ENCODE measurements around the gene BOD1L1.
"Not testable (repeated sequence)": the region's sequence is repeated elsewhere in the genome, so short reads cannot be mapped to it uniquely, and the experiment has no call there.

The BOD1L1 gene

GRCh38 chr4:13618212-13618806 lies 9.2 kb downstream of the BOD1L1 start:
- no peak for DNase-seq

DNA sequence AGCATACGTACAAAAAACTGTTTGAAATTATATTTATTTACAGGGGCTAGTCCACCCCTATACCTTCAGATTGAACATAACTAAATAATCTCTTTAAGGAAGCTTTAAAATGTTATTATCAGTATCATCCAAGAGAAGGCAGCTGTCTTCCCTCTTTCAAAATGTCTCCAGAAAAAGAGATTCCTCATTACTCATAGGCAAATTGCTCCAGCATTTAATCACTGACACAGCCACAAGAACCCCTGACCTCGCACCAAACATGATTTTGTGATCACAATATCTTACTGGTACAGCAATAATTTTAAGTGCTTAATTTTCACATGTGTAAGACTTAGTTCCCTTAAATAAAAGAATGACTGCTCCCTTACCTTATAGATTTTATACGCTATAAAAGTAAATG lies 9.7 kb downstream of the BOD1L1 start:
- no peak for DNase-seq

DNA sequence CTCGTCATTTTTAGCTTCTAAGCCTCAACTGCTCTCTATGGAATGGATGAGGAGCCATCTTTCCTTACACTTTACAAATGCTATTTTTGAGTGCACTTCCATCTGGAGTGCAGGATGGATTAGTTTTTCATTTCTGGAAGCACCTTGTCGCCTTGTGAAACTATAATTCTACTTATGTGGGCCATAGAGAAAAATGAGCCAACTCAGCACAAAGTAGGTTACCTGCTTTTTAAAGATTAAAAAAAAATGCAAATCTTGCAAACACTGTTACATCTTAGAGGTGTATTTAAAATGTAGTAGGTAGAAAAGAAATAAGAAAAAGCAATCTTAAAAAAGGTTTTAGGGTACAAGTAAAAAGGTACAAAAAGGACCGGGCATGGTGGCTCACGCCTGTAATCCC lies 10.9 kb downstream of the BOD1L1 start:
- DNase-seq, result no peak

DNA sequence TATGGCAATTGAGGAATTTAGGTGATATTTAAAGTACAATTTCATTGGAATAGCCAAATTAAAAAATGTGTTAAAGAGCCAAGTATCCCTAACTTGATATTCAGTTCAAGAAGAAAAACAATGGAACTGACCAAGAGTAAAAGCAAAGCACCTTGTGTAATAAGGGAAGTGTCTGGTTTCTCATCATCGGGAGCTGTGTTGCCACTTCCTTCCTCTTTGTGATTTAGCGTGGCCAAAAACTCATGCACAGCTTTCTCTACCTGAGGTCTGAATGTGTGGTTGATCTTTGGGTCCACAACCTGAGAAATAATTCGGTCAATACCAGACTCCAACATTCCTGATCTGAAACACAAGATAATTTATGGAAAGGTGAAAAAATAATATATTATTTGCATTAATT lies 12.4 kb downstream of the BOD1L1 start:
- no peak for DNase-seq

DNA sequence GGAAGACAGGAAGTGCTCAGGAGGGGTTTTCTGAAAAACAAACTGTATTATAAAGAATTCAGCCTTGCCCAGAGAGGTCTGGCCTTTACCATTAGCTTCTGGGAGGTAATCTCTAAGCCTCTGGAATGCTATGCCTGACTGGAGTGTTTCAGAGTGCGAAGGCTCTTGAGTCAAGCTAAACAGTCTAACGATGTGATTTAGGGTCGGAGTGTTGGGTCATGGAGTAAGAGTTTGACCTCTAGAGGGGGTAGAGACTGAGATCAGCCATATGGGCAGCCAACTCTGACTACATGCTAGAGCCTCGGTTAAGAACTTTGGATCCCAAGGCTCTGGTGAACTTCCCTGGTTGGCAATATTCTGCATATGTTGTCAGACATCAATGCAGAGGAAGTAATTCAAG lies 15.0 kb downstream of the BOD1L1 start:
- DNase-seq, result no peak

GRCh38 chr4:13611283-13611842 lies 16.2 kb downstream of the BOD1L1 start:
- no peak for DNase-seq

GRCh38 chr4:13605330-13605729 lies 22.2 kb downstream of the BOD1L1 start:
- no peak for DNase-seq

GRCh38 chr4:13601848-13602247 lies 25.7 kb downstream of the BOD1L1 start:
- DNase-seq, result no peak

GRCh38 chr4:13601048-13601447 lies 26.5 kb downstream of the BOD1L1 start:
- no peak for DNase-seq

DNA sequence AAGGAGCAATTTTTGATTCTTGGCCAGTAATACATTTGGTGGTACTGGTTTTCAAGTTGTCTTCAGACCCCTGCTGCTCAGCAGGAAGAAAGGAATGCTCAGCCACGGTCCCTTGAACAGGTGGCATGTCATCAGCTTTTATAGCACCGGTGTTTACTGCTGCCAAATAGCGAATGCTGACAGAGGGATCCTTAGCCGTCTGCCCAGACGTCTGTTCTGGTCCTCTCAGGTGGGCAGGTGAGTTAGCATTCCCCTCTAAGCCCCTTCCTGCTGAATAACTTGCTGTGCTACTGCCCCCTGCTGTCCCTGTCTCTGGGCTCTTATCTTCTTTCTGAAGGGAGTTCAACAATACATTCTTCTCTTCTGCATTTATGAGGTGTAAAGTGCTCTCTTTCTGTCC lies 28.4 kb downstream of the BOD1L1 start:
- no peak for DNase-seq

DNA sequence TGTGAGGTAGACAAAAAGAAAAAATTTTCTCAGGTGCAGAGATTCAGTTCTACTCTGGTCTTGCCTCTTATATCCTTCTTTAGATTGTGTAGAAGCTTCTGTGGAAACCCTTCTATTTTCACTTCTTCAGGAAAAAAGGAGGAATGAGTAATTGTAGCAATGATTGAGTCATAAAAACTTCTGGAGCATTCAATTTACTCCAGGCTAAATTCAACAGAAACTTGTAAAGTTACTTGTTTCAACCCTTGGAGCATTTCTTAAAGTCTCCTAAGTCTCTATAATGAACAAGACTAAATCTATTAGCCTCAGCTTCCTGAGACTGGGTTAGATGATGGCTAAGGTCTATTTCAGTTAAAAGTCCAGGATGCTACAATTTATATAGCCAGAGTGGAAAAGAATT lies 29.9 kb downstream of the BOD1L1 start:
- no peak for DNase-seq

GRCh38 chr4:13597141-13597540 lies 30.4 kb downstream of the BOD1L1 start:
- no peak for DNase-seq

DNA sequence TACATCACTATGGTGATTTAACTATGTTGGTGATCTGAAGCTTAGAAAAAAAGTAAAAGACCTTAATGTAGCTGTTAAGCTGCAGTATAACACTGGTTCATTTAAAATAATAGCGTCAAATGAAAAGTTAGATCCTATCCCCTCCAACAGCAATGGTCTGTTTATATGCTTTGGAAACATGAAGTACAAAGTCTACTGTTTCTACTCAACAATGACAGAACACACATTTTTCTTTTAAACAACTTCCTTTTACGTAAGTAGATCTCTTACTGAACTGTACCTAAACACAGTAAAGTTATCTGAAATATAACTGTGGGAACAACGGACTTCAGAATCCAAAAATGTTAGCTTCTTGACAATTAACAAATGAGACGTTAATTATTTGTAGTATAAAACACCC lies 35.3 kb downstream of the BOD1L1 start:
- no peak for DNase-seq

DNA sequence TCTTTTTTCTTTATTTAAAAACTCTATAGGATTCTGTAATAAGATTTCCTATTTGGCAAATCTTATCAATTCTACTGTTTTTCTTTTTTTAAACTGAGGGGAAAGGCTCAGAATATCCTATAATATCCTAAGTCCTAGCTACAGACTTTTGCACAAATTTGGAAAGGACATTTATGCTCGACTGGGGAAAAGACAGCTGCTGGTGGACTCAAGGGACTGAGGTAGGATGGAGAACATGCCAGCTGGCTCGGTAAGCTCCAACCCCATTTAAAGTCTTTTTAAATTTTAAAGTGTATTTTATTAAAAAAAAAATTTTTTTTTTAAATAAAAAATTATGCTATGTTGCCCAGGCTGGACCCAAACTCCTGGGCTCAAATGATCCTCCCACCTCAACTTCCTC lies 36.8 kb downstream of the BOD1L1 start:
- no peak for DNase-seq

DNA sequence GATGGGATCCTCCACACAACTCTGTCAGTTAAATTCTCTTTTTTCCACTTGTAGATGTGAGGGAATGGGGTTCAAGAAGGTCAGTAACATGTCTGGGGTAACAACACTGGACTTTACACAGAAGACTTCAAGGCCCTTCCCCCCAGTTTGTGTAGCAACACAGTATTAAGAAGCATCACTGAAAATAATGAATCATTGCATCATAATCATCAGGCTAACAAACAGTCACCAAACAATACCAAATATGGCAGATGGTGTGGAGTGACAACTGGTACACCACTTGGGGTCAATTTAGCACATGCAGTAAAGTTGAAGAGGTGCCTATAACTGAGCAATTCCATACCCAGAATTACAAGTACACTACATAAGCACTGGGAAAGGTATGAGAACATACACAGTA lies 38.6 kb downstream of the BOD1L1 start:
- no peak for DNase-seq

DNA sequence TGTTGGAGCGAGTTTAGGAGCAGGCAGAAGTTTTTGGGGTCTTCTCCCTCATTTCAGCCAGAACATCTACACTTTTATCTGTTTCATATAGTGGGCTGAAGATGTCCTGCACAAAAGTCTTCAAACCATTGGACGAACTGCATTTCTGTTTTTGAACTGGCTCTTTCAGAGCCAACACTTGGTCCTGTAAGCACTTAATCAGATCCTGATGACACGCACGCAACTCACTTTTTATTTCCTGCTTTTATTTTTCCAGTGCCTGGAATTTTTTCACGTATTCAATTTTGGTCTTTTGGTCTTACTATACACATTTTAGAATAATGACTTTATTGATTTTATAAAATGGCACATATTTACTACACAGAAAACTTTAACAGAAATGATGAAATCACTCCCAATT lies 43.0 kb downstream of the BOD1L1 start:
- DNase-seq, result no peak

GRCh38 chr4:13580036-13580435 lies 47.5 kb downstream of the BOD1L1 start:
- no peak for DNase-seq

DNA sequence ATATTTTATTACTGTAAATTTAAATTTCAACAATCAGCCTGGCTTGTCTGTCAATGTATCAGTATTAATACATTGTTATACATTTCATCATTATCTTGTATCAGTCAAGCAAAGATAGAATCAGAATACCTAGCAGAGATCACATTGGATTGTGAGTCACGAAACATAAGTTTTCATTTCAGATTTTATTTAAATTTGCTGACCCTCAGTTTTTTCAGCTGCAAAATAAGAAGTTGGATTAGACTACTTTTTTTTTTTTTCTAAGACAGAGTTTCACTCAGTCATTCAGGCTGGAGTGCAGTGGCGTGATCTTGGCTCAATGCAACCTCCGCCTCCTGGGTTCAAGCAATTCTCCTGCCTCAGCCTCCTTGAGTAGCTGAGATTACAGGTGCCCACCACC lies 49.9 kb downstream of the BOD1L1 start:
- no peak for DNase-seq

- no peak for DNase-seq
Observed at GRCh38 chr4:13570916-13571315, 56.6 kb downstream of the BOD1L1 start.

DNA sequence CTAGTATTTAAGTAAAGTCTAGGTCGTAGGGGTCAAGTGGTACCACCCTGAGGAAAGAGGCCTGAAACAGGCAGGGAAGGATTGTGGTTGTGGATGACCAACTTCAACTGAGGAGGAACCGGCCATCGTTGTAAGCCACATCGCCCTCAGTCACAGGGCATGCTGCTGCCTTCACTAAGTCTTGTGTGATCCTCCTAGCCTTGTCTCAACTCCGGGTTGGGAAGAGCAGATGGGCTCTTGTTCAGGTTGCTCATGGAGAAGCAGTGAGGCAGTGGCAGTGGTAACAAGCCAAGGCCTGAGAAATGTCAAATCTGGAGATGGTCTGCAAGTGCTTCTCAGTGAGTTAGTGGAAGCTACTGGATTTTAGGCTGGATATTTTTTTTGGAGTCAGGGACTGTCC lies 60.4 kb downstream of the BOD1L1 start:
- no peak for DNase-seq

- no peak for DNase-seq
Observed at GRCh38 chr4:13562876-13563275, 64.6 kb downstream of the BOD1L1 start.

GRCh38 chr4:13561673-13562072 lies 65.9 kb downstream of the BOD1L1 start:
- no peak for DNase-seq

GRCh38 chr4:13560111-13560510 lies 67.4 kb downstream of the BOD1L1 start:
- DNase-seq, result not testable (repeated sequence)

DNA sequence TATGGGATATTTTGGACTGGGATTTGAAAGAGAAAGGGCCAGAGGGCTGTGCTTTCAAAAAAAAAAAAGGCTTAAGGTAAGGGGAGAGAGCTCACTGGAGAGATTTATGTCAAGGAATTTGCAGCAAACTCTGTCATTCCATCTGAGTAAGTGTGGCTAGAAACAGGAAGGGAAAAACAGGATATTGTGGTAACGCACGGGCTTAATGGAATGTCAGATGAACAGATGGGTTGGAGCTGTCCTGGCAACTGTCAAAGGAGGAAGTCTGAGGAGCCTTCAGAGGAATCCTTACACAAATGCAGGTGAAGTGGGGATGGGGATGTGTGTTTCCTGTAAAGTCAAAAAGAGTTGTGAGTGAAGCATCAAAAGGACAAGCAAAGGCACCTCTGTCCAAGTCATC lies 68.1 kb downstream of the BOD1L1 start:
- DNase-seq, result no peak

DNA sequence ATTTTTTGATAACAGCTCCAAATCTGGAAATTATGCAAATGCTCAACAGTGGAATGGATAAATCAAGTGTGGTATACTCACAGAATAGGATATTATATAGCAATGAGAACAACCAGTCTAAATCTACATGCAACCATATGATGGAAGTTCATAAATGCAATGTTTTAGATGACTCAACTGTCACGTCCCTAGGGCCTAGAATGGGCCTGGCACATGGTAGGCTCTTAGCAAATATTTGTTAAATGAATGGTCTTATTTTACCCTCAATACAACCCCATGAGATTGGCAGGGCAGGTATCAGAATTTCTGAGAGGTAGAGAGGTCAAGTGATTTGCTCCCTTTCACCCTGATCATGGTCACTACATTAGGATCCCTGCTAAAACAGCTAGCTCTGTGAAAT lies 68.6 kb downstream of the BOD1L1 start:
- DNase-seq, result no peak

GRCh38 chr4:13555325-13555724 lies 72.2 kb downstream of the BOD1L1 start:
- no peak for DNase-seq
